ENCODE results near the gene LITAFD. TPM values are rescaled to one million over a fixed set of nuclear protein-coding genes. Genes with fewer than 3 reads are reported as not detected.

LITAFD gene
- total RNA-seq, 1 experiment from 2014 or later: not detected

GRCh38 chr16:8849411-8850011, 32.6 kb upstream of the LITAFD start:
- TF ChIP-seq CTCF (conservative IDR thresholded peaks at IDR 0.05) (no peak), EZH2 (IDR thresholded peaks at IDR 0.05; ENCODE audit: low read depth) (no peak)
- Histone ChIP-seq H3K27ac (no peak overlapping the region), H3F3A (ENCODE audit: insufficient read depth, low read depth) (peaks cover 23% of the 10 kb centered on the region), H3K27me3 (ENCODE audit: insufficient read depth, low read depth) (no peaks in the 10 kb centered on the region), H3K9me3 (ENCODE audit: insufficient read depth, low read depth) (no peaks in the 10 kb centered on the region), H3K79me2 (ENCODE audit: low read depth) (no peaks in the 10 kb centered on the region), H3K4me1 (replicated peaks; ENCODE audit: insufficient read depth) (no peaks in the 10 kb centered on the region), H3K36me3 (ENCODE audit: low read depth) (peaks cover 14% of the 10 kb centered on the region; the same call in 1 of the 2 replicates), H3K9me2 (ENCODE audit: insufficient read depth) (no peaks in the 10 kb centered on the region), H3K4me3 (no peak overlapping the region), H4K20me1 (ENCODE audit: insufficient read depth) (peaks cover 55% of the 10 kb centered on the region), H2AFZ (no peak overlapping the region), H3K4me2 (no peak overlapping the region)
- no TSS peak for BruUV-seq (replicated peaks)
- DNase-seq: no peak
- intact Hi-C loops (cut with micrococcal nuclease; ENCODE audit: unreplicated experiment): no loop called here
- CTCF ChIA-PET: no interaction called here
- POLR2A ChIA-PET (ENCODE audit: unreplicated experiment): no interaction called here

DNA sequence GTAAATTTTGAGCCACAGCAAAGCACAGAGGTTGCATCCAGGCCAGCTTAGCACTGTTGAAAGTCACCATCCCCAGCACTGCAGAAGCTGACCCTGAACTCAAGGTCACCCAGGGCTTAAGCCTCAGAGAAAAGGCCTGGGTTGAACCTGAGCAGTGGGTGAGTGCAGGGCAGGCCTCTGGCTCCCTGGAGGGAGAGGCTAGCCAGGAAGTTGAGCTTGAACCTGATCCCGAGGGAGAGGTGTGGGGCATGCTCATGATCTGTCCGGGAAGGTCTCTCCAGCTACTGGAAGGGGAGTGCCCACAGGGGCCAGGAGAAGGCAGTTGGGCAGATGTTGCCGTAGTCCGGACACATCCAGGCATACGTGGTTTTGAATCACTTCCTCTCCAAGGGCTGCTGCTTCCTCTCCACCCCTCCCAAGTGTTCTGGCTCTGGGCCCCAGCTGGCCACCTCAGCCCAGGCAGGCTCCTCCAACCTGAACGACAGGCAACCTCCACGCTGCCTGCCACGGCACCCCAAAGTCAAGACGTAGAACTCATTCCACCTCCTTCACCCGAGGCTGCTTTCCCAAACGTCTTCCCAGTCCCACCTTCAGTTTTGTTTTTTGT, 31.8 kb upstream of the LITAFD start:
- Histone ChIP-seq H3K79me2 (ENCODE audit: low read depth) (no peaks in the 10 kb centered on the region), H3F3A (ENCODE audit: insufficient read depth, low read depth) (peaks cover 24% of the 10 kb centered on the region), H3K9me2 (ENCODE audit: insufficient read depth) (no peaks in the 10 kb centered on the region), H3K27ac (no peak overlapping the region), H3K9me3 (ENCODE audit: insufficient read depth, low read depth) (no peaks in the 10 kb centered on the region), H4K20me1 (ENCODE audit: insufficient read depth) (peaks cover 50% of the 10 kb centered on the region), H3K4me2 (no peak overlapping the region), H3K36me3 (ENCODE audit: low read depth) (peaks cover 14% of the 10 kb centered on the region; the same call in 1 of the 2 replicates), H3K4me1 (replicated peaks; ENCODE audit: insufficient read depth) (no peaks in the 10 kb centered on the region), H3K27me3 (ENCODE audit: insufficient read depth, low read depth) (no peaks in the 10 kb centered on the region), H2AFZ (no peak overlapping the region), H3K4me3 (no peak overlapping the region)
- no TSS peak for BruUV-seq (replicated peaks)
- peak in 1 of 2 experiments; percentile 55 for DNase-seq
- intact Hi-C loops (cut with micrococcal nuclease; ENCODE audit: unreplicated experiment): no loop called here
- CTCF ChIA-PET: no interaction called here
- no peak for TF ChIP-seq EZH2 (IDR thresholded peaks at IDR 0.05; ENCODE audit: low read depth)
- TF ChIP-seq CTCF (conservative IDR thresholded peaks at IDR 0.05): no peak
- POLR2A ChIA-PET (ENCODE audit: unreplicated experiment): no interaction called here

DNA sequence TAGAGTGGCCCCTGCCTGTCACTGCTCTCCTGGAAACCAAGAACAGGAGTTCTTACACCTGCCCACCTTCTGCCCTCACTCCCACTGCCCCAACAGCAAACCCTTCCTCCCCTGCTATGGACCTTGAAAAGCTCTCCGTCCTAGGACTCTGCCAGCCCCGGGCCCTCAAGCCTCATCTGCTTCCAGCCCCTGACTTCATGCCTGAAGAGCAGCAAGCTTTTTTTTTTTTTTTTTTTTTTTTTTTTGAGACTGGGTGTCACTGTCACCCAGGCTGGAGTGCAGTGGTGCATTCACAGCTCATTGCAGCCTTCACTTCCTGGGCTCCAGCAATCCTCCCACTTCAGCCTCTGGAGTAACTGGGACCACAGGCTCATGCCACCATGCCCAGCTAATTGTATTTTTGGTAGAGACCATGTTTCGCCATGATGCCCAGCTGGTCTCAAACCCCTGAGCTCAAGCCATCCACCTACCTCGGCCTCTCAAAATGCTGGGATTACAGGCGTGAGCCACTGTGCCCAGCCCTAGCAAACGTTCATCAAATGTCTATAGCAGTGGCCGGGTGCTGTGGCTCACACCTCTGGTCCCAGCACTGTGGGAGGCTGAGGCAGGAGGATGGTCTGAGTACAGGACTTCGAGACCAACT, 30.3 kb upstream of the LITAFD start:
- H3F3A ChIP-seq (ENCODE audit: insufficient read depth, low read depth): peaks cover 33% of the 10 kb centered on the region
- no peaks in the 10 kb centered on the region for H3K27me3 ChIP-seq (ENCODE audit: insufficient read depth, low read depth)
- ChIA-PET CTCF (interaction anchor here (0.5 kb wide), 1 partner anchor 307 kb away, joined by 9 read pairs; no protein-coding TSS in a partner anchor), POLR2A (ENCODE audit: unreplicated experiment) (interaction anchor here (0.6 kb wide), 1 partner anchor 211 kb away, joined by 4 read pairs; no protein-coding TSS in a partner anchor)
- H4K20me1 ChIP-seq (ENCODE audit: insufficient read depth): peaks cover 37% of the 10 kb centered on the region
- H2AFZ ChIP-seq: no peak overlapping the region
- H3K27ac ChIP-seq: no peak overlapping the region
- H3K9me3 ChIP-seq (ENCODE audit: insufficient read depth, low read depth): no peaks in the 10 kb centered on the region
- no peak for DNase-seq
- no TSS peak for BruUV-seq (replicated peaks)
- no peaks in the 10 kb centered on the region for H3K4me1 ChIP-seq (replicated peaks; ENCODE audit: insufficient read depth)
- no peaks in the 10 kb centered on the region for H3K79me2 ChIP-seq (ENCODE audit: low read depth)
- no peaks in the 10 kb centered on the region for H3K9me2 ChIP-seq (ENCODE audit: insufficient read depth)
- intact Hi-C loops (cut with micrococcal nuclease; ENCODE audit: unreplicated experiment): no loop called here
- H3K4me2 ChIP-seq: no peak overlapping the region
- H3K36me3 ChIP-seq (ENCODE audit: low read depth): peaks cover 14% of the 10 kb centered on the region; the same call in 1 of the 2 replicates
- H3K4me3 ChIP-seq: no peak overlapping the region
- no peak for TF ChIP-seq EZH2 (IDR thresholded peaks at IDR 0.05; ENCODE audit: low read depth)
- TF ChIP-seq CTCF (conservative IDR thresholded peaks at IDR 0.05): no peak
